Mucosa of rectum (tissue), 2 donors: Measurements from ENCODE around the gene AFF3.

Experiments
- H3K27ac ChIP-seq, 2 donors: one replicate each; pipeline ENCODE4 v1.7.0; 2013; ENCODE audit warnings: inconsistent platforms in 2 of 2, low read depth in 2 of 2, low read length in 2 of 2
- H3K27me3 ChIP-seq, 2 donors: one replicate each; pipeline ENCODE4 v1.7.0; 2013; ENCODE audit warnings: low read length in 2 of 2; ENCODE audit not compliant: control insufficient read depth in 2 of 2, insufficient read depth in 2 of 2
- H3K36me3 ChIP-seq, 2 donors: one replicate each; pipeline ENCODE4 v1.7.0; 2013; ENCODE audit warnings: low read length in 2 of 2; ENCODE audit not compliant: control insufficient read depth in 2 of 2, insufficient read depth in 2 of 2
- H3K4me1 ChIP-seq, 2 donors: one replicate each; pipeline ENCODE4 v1.7.0; 2013; ENCODE audit warnings: low read length in 2 of 2, mild to moderate bottlenecking in 1 of 2; ENCODE audit not compliant: control insufficient read depth in 2 of 2, insufficient read depth in 2 of 2
- H3K4me3 ChIP-seq, 2 donors: one replicate each; pipeline ENCODE4 v1.7.0; 2013; ENCODE audit warnings: low read length in 2 of 2
- H3K9ac ChIP-seq, 2 donors: one replicate each; pipeline ENCODE4 v1.7.0; 2013; ENCODE audit warnings: low read length in 2 of 2, low read depth in 1 of 2, mild to moderate bottlenecking in 1 of 2
- H3K9me3 ChIP-seq, 2 donors: one replicate each; pipeline ENCODE4 v1.7.0; 2013; ENCODE audit warnings: low read length in 2 of 2; ENCODE audit not compliant: control insufficient read depth in 2 of 2
- donor health status: healthy.
- donor health status: Normal muscosa, but diverticular disease.

AFF3 gene

DNA sequence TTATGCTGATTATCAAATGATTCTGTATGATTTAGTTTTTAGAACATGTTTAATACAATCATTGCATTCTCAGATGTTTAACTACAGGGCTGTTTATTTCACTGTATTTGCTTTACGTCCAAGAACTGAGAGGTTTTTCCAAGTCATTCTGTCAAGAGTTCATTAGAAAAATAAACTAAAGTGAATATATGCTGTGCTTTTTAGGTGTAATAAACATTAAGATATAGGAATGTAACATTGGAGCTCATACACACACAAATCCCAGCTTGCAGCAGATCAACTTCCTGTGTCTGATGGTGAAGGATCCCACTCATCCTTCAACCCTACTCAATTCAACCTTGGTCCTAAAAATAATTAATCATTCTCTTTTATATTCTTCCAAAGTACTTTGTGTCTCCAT is 285.0 kb downstream of the AFF3 start:
- no peak overlapping the region for H3K27ac ChIP-seq
- H3K9me3 ChIP-seq = no peaks in the 10 kb centered on the region

DNA sequence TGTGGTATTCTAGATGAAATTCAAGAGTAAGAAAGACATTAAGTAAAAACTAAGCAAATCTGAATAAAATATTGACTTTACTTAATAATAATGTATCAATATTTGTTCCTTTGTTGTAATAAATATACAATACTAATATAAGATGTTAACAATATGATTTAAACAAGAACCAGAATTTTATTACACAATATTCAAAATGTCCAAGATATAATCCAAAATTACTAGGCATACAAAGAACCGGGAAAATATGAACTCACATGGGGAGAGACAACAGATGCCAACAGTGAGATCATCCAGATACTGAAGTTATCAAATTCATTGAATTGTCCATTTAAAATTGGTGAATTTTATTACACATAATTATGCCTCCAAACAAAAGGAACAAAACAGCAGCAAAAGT is 286.3 kb downstream of the AFF3 start:
- no peaks in the 10 kb centered on the region for H3K36me3 ChIP-seq
- no peak overlapping the region for H3K27ac ChIP-seq
- no peak overlapping the region for H3K9ac ChIP-seq
- H3K27me3 ChIP-seq = no peaks in the 10 kb centered on the region
- H3K9me3 ChIP-seq = no peaks in the 10 kb centered on the region
- H3K4me1 ChIP-seq = no peaks in the 10 kb centered on the region
- H3K4me3 ChIP-seq = no peak overlapping the region

More for the DNA sequence above, 285.0 kb downstream of the AFF3 start:
- Histone ChIP-seq H3K9ac (no peak overlapping the region), H3K4me3 (no peak overlapping the region), H3K36me3 (no peaks in the 10 kb centered on the region), H3K4me1 (peaks cover 0 to 1% of the 10 kb centered on the region in 2 donors), H3K27me3 (no peaks in the 10 kb centered on the region)

DNA sequence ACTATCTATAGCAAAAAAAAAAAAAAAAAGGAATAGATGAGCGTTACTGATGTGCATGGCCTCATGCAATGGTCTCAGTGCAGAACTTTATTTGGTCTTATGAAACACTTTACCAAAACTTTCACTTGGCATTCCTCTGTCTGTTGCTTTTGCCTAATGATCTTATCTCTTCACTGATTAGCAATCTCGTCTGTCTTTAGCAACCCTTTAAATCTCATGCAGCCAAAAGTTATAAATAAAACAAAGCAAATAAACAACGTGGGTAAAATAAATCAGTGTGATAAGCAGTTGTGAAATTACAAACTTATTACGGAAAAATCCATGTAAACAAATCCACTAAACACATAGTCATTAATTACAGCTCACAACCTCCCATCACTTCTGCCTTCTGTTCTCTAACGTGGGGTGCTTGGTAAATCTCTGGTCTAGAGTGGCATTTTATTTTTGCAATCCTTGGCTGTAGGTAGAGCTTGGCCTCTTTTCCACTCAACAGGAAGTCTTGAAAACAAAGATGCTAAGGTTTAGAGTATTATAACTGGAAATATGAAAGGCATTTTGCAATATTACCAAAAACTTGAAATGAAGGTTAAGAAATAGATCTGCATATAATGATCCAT is 288.0 kb downstream of the AFF3 start:
- no peaks in the 10 kb centered on the region for H3K27me3 ChIP-seq
- no peaks in the 10 kb centered on the region for H3K9me3 ChIP-seq
- H3K4me3 ChIP-seq = no peak overlapping the region
- H3K27ac ChIP-seq = no peak overlapping the region
- no peaks in the 10 kb centered on the region for H3K4me1 ChIP-seq
- H3K36me3 ChIP-seq = no peaks in the 10 kb centered on the region
- no peak overlapping the region for H3K9ac ChIP-seq

- no peaks in the 10 kb centered on the region for H3K4me1 ChIP-seq
- no peaks in the 10 kb centered on the region for H3K36me3 ChIP-seq
- no peak overlapping the region for H3K4me3 ChIP-seq
- no peaks in the 10 kb centered on the region for H3K27me3 ChIP-seq
- no peak overlapping the region for H3K27ac ChIP-seq
- no peak overlapping the region for H3K9ac ChIP-seq
- H3K9me3 ChIP-seq = no peaks in the 10 kb centered on the region
These were observed 289.4 kb downstream of the AFF3 start for GRCh38 chr2:99852956-99853355.

DNA sequence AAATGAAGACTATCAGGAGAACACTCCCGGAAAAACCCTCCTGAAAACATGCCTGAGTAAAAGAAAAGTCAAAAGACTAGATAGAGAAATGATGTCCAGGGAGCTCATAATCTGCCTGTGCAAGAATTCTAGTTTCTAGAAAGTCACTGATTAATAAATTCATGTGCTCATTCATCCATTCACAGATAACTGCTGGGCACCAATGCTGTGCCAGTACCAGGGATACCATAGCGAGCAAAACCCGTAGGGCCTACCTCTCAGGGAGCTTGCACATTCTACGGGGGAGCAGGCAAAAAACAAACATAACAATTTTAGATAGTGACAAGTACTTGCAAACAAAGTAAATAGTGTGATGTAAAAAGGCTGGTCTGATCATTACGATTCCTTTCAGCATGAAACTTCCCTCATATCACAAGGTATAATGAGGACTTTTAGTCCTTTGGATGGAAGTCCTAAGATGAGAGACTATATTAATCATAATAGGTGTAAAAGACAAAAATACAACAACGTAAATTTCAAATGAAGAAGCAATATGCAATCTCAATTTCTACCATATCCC is 289.9 kb downstream of the AFF3 start:
- H3K27me3 ChIP-seq = no peaks in the 10 kb centered on the region
- H3K4me3 ChIP-seq = no peak overlapping the region
- no peak overlapping the region for H3K9ac ChIP-seq
- no peak overlapping the region for H3K27ac ChIP-seq
- H3K4me1 ChIP-seq = no peaks in the 10 kb centered on the region
- H3K36me3 ChIP-seq = no peaks in the 10 kb centered on the region
- H3K9me3 ChIP-seq = no peaks in the 10 kb centered on the region

DNA sequence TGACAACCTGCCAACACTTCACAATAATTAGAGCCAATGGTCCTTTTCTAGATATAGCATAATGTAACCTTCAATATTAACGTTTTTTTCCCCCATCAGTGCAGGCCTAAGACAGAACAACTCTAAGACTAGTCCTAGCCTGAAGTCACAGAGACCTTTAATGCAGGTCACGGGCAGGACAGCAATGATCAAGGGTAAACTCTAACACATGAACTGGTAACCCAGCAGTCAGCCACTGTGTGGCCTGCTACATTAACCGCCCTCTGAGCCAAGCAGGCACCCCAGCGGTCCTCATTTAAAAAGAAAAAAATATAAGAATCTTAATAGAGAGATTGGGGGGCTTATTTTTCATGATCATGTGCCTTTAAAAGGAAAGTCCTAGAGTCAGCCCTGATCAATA is 290.6 kb downstream of the AFF3 start:
- Histone ChIP-seq H3K27me3 (no peaks in the 10 kb centered on the region), H3K27ac (no peak overlapping the region), H3K4me1 (no peaks in the 10 kb centered on the region), H3K4me3 (no peak overlapping the region), H3K36me3 (no peaks in the 10 kb centered on the region), H3K9me3 (no peaks in the 10 kb centered on the region), H3K9ac (no peak overlapping the region)

- Histone ChIP-seq H3K9ac (no peak overlapping the region), H3K27me3 (no peaks in the 10 kb centered on the region), H3K9me3 (no peaks in the 10 kb centered on the region), H3K27ac (no peak overlapping the region), H3K36me3 (no peaks in the 10 kb centered on the region), H3K4me3 (no peak overlapping the region), H3K4me1 (no peaks in the 10 kb centered on the region)
These were observed 291.3 kb downstream of the AFF3 start for GRCh38 chr2:99851089-99851488.

- H3K36me3 ChIP-seq = no peaks in the 10 kb centered on the region
- H3K27me3 ChIP-seq = no peaks in the 10 kb centered on the region
- no peak overlapping the region for H3K27ac ChIP-seq
- no peak overlapping the region for H3K9ac ChIP-seq
- H3K4me1 ChIP-seq = no peaks in the 10 kb centered on the region
- H3K9me3 ChIP-seq = no peaks in the 10 kb centered on the region
- no peak overlapping the region for H3K4me3 ChIP-seq
These were observed 292.2 kb downstream of the AFF3 start for GRCh38 chr2:99850084-99850710.

DNA sequence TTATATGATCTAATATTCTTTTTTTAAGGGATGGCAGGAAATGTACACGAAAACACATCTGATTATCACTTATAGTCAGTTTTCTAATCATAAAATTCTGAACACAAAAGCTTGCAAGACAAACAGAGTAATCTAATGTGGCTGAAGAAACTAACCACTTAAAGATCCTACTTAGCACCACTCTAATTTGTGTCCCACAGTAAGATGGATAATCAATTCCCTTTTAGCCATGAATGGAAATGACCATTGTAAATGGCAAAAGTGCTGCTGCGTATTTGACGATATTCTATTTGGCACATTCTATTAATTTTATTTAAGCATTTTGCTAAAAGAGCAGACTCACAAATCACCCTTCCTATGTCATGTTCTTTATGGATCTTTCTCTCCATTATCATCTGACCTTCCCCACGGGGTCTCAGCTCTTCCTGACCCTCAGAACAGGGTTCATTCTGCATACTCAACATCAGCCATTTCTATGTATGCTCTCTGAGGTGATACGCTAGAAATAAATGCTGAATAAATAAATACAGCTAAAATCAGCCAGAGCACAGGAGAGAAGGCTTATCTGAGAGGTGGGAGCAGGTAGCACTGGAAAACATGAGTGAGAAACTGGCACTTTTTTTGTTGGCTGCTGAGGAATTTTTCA is 295.8 kb downstream of the AFF3 start:
- Histone ChIP-seq H3K27me3 (no peaks in the 10 kb centered on the region), H3K4me3 (no peak overlapping the region), H3K27ac (no peak overlapping the region), H3K36me3 (no peaks in the 10 kb centered on the region), H3K9me3 (no peaks in the 10 kb centered on the region), H3K4me1 (no peaks in the 10 kb centered on the region), H3K9ac (no peak overlapping the region)

DNA sequence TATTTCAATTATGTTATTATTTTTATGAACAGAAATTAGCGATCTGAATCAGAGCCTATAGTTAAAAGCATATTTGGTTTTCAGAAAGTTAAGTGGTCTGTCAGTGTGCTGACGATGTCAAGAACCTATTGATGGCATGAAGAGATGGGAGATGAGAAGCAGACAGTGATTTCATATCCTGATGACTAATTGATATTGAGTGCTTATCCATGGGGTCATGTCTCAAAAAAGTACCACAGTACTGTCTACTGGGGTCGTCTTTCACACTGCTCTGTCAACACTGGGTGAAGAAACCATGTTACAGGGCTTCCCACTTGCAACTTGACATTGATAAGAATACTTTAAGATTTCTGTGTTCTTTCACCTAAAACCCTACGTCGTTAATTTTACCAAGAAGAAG is 297.1 kb downstream of the AFF3 start:
- Histone ChIP-seq H3K9me3 (no peaks in the 10 kb centered on the region), H3K27ac (no peak overlapping the region), H3K36me3 (no peaks in the 10 kb centered on the region), H3K9ac (no peak overlapping the region), H3K4me1 (no peaks in the 10 kb centered on the region), H3K27me3 (no peaks in the 10 kb centered on the region), H3K4me3 (no peak overlapping the region)
